22Rv1 (cell line): ENCODE data around the gene CETP.

Experiments used
- H3K27ac ChIP-seq: fragments of 450-650 bp; 2 replicates; pipeline ENCODE4 v1.5.1; 2017
- CTCF ChIP-seq: fragments of 450-650 bp; IDR thresholded peaks from 2 replicates; pipeline ENCODE4 v1.5.1; 2017; ENCODE audit warnings: mild to moderate bottlenecking
- ZFX ChIP-seq: fragments of 450-650 bp; IDR thresholded peaks from 2 replicates; pipeline ENCODE4 v1.6.1; 2017; ENCODE audit warnings: antibody characterized with exemption, borderline replicate concordance

The CETP gene

DNA sequence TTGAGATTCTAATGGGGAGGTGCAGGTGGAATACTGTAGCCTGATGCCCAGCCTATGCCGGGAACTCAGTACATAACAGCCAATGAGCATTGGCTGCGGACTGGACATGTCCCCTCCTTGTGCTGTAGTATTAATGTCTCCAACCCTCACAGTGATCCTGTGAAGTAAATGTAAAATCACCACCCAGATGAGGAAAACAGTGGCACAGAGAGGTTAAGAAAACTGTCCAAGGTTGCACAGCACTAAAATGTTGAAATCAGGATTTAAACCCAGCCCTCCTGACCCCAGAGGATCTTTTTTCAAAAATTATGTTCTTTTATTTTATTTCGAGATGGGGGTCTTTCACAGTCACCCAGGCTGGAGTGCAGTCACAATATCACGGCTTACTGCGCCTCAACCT is 35.5 kb downstream of the CETP start:
- no peak overlapping the region for H3K27ac ChIP-seq
- no peak for TF ChIP-seq ZFX

DNA sequence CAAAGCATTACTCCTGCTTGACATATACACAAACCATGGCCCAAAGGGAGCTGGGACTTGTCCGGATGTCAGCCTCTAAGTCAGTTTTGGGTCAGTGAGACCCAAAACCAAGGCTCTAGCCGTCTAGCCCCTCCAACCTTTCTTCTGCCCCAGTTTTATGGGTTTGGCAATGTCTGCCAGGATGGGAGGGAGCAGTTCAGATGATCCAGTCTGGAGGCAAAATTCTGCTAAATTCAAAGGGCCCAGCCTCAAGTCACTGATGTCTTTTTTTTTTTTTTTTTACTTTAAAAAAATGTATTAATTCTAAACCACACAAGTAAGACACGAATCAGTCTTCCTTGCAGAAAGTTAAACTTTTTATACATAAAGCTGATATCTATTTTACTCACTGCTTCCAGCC is 36.2 kb downstream of the CETP start:
- TF ChIP-seq CTCF (no peak), ZFX (no peak)
- H3K27ac ChIP-seq: no peak overlapping the region

DNA sequence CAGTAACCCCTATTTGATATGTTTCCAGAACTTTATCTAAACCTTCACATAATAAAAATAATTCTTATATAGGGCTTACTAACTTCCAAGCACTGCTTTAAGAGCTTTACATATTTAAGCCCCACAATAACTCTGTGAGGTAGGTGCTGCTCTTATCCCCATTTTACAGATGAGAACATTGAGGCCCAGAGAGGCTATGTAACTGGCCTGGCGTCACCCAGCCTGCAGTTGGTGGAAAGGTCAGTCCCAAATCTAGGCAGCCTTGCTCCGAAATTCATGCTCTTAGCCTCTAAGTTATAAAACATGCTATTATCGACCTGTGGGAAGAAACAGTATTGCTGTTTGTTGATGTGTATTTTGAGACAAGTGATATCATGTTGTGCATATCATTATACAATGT is 36.6 kb downstream of the CETP start:
- H3K27ac ChIP-seq: no peak overlapping the region
- no peak for TF ChIP-seq ZFX
- TF ChIP-seq CTCF: no peak

GRCh38 chr16:56998861-56999260 is 37.1 kb downstream of the CETP start:
- TF ChIP-seq CTCF (no peak), ZFX (no peak)
- no peak overlapping the region for H3K27ac ChIP-seq

DNA sequence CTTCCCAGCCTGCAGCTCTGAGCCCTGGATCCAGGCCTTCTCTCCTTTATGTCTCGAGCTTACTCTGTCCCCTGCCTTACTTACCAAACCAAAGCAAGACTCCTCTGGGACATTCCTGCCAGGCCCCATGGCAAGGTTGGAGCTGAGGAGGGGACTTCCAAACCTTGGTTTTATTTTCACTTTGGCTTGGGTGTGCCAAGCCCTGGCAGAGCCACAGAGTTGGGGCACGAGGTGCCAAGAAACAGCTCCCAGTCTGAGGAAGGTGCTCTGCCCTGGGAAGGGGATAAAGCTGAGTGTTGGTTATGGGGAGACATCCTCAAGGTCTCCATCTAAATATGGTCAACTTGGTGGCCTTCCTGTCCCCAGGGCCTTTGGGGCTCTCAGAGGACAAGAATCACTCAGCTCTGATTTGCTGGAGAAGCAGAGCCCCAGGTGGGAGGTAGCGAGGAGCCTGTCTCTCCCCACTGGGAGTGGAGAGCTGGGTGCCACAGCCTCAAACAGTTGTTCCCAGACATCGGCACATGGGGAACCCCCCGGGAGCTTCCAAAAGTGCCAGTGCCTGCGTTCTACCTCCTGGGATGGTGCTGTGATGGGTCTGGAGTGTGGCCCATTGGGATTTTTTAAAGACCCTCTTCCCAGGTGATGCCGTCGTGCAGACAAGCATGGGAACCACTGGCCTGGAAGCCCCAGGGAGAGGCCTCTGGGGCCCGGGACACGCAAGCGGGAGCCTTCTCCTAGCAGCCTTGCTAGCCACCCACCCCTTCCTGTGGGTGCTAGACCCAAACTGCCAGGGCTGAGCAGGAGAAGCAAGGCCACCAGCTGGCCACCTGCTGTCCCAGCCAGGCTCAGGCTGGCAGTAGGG is 37.9 kb downstream of the CETP start:
- H3K27ac ChIP-seq: no peak overlapping the region
- TF ChIP-seq CTCF (no peak), ZFX (no peak)

DNA sequence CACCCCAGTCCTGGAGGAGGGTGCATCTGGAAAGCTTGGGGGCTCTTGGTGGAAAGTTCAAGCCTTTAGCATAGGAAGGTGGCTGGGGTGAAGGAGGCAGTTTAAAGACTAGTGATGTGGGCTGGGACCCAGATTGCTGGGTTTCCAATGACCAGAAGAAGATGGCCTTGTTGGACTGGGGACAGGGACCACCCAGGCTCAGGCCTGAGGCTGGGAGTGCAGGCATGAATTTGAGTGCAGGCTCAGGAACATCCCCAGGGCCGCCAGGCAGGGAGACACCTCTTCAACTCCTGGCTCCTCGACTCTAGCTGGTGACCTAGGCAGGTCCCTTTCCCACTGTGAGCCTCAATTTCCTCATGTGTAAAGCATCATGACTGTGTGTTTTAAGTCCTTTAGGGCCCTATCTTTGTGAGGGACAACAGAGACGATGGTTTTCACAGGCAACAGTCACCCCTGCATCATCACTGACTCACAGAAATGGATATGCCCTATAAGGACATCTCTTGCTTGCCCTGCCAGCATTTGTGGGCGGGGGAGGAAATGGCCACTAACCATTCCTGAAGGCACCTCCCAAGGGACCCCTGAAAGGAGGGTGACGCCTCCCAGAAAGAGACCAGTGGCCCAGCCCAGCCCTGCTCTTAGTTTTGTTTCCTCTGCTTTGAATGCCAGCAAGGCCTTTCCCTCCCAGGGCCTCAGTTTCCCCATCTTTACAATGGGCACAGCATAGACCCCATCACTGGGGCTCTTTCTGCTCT is 38.7 kb downstream of the CETP start:
- TF ChIP-seq CTCF: no peak
- no peak for TF ChIP-seq ZFX
- no peak overlapping the region for H3K27ac ChIP-seq

GRCh38 chr16:57001026-57001679 is 39.4 kb downstream of the CETP start:
- no peak overlapping the region for H3K27ac ChIP-seq
- no peak for TF ChIP-seq CTCF
- TF ChIP-seq ZFX: no peak
